ENCODE data around the gene FTO.

DNA sequence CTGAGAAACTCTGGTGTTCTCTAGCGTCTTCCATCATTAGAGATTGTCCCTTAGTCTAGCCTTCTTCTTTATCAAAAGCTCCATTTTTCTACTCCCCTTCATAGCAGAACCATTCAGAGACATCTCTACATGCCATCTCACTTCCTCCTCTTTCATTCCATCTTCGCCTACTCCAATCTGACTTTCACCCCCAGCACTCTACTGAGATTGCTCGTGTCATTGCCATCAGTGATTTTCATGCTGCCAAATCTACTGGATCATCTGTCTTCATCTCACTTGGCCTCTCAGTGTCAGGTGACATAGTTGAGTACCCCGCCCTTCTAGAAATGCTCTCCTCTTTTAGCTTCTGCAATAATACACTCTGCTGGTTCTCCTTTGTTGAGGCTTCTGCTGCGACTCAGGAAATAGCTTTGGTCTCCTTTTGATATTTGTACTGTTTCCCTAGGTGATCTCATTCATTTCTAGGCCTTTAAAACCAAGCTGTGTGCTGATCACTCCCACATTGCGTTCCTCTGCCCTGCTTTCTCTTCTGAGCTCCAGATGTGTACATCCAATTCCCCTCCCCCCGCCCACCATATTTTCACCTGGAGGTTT is 119.1 kb downstream of the FTO start:
- TF ChIP-seq POLR2A (IDR thresholded peaks at IDR 0.05) = no peak
- TF ChIP-seq, protein P1, sequence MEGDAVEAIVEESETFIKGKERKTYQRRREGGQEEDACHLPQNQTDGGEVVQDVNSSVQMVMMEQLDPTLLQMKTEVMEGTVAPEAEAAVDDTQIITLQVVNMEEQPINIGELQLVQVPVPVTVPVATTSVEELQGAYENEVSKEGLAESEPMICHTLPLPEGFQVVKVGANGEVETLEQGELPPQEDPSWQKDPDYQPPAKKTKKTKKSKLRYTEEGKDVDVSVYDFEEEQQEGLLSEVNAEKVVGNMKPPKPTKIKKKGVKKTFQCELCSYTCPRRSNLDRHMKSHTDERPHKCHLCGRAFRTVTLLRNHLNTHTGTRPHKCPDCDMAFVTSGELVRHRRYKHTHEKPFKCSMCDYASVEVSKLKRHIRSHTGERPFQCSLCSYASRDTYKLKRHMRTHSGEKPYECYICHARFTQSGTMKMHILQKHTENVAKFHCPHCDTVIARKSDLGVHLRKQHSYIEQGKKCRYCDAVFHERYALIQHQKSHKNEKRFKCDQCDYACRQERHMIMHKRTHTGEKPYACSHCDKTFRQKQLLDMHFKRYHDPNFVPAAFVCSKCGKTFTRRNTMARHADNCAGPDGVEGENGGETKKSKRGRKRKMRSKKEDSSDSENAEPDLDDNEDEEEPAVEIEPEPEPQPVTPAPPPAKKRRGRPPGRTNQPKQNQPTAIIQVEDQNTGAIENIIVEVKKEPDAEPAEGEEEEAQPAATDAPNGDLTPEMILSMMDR (IDR thresholded peaks at IDR 0.05) = no peak

Measured in adrenal gland (tissue), 5 donors.